Esophagus squamous epithelium (tissue), 4 donors: ENCODE measurements around the gene MLNR.

Source experiments
- POLR2A ChIP-seq, 4 donors: fragments of 450-650 bp; IDR thresholded peaks; one replicate each; pipeline ENCODE4 v1.6.1; 2017; ENCODE audit warnings: antibody characterized with exemption in 4 of 4, mild to moderate bottlenecking in 4 of 4, moderate library complexity in 3 of 4
- TF ChIP-seq, protein P1 (sequence below), 6 experiments: fragments of 450-650 bp in 4 of 6; fragments of 200-600 bp in 2 of 6; sonication (generic) in 2 of 6; IDR thresholded peaks; one replicate each; pipeline ENCODE4 v1.5.1; 2016 to 2019; ENCODE audit warnings: antibody characterized with exemption in 6 of 6, mild to moderate bottlenecking in 4 of 6, moderate library complexity in 4 of 6

DNA sequence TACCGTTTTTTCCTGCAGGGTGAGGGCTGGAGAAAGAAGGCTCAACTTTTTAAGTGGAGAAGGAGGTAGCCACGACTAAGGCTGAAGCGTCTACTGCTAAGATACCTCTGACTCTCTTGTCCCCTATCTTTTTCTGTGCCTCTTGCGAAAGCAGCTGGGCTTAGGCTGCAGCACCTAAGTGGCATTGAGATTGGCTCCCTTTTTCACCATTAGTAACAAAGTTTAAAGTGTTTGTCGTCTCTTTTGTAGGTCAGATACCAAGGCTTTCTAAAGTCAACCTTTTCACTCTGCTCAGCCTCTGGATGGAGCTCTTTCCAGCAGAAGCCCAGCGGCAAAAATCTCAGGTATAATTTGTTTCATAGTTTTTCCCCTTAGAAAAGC is 28.5 kb downstream of the MLNR start:
- TF ChIP-seq, protein P1, sequence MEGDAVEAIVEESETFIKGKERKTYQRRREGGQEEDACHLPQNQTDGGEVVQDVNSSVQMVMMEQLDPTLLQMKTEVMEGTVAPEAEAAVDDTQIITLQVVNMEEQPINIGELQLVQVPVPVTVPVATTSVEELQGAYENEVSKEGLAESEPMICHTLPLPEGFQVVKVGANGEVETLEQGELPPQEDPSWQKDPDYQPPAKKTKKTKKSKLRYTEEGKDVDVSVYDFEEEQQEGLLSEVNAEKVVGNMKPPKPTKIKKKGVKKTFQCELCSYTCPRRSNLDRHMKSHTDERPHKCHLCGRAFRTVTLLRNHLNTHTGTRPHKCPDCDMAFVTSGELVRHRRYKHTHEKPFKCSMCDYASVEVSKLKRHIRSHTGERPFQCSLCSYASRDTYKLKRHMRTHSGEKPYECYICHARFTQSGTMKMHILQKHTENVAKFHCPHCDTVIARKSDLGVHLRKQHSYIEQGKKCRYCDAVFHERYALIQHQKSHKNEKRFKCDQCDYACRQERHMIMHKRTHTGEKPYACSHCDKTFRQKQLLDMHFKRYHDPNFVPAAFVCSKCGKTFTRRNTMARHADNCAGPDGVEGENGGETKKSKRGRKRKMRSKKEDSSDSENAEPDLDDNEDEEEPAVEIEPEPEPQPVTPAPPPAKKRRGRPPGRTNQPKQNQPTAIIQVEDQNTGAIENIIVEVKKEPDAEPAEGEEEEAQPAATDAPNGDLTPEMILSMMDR (IDR thresholded peaks at IDR 0.05): no peak
- TF ChIP-seq POLR2A (IDR thresholded peaks at IDR 0.05): no peak
